GM10847 (cell line): ENCODE measurements around the gene TNFRSF19.

Experiments used
- POLR2A ChIP-seq: IDR thresholded peaks from 2 replicates; pipeline ENCODE4 v1.6.1; 2011; ENCODE audit not compliant: insufficient read length; ENCODE audit errors: extremely low read depth

TNFRSF19 gene, protein sequence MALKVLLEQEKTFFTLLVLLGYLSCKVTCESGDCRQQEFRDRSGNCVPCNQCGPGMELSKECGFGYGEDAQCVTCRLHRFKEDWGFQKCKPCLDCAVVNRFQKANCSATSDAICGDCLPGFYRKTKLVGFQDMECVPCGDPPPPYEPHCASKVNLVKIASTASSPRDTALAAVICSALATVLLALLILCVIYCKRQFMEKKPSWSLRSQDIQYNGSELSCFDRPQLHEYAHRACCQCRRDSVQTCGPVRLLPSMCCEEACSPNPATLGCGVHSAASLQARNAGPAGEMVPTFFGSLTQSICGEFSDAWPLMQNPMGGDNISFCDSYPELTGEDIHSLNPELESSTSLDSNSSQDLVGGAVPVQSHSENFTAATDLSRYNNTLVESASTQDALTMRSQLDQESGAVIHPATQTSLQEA

DNA sequence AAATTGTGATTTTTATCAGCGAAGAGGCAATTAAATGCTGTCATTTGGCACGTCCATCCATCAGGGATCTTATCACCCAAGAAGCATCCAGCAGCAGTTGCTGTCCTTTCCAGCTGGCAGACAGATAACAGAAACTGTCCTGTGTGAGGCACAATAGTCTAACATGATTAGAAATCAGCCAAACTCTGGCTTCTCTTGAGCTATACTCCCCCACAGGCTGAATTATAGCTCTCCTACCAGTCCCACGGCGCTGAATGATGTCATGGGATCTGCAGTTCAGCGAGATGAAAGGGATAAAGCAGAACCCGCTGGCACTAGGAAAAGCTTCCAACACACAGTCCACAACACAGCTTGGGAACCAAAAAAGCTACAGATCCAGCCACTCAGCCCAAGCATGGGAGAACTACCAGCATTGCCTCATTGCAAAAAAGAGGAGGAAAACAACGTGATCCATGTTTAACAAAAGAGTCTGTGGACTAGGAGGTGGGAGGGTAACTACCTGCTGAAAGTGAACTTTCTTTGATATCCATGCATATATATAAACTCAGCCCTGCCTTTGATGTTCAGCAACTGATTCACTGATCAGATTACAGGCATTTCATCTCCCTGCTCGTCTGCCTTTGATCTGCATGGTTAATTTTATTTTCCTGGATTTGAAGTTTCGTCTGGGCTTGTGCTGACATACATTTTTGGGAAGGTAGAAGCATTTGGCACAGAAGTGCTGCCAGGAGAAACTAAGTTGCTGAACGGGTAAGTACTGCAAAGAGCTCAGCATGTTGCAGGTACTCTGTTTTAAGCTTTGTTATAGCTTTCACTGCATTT is at the start of gene TNFRSF19:
Gene TNFRSF19, plus strand, starts transcription at position 314 of the 822 bp plus-strand sequence. CDS start 19,772 bp downstream, outside the sequence.
- no peak for TF ChIP-seq POLR2A

DNA sequence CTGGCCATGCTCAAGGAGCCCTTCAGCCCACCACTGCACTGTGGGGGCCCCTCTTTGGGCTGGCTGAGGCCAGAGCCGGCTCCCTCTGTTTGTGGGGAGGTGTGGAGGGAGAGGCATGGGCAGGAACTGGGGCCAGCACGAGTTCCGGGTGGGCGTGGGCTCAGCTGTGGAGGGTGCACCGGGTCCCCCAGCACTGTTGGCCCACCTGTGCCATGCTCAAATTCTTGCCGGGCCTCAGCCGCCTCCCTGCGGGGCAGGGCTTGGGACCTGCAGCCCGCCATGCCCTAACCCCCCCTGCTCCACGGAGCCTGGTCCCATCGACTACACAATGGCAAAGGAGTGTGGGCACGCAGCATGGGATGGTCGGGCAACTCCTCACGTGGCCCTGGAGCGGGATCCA is 38.8 kb upstream of the TNFRSF19 start:
- no peak for TF ChIP-seq POLR2A

DNA sequence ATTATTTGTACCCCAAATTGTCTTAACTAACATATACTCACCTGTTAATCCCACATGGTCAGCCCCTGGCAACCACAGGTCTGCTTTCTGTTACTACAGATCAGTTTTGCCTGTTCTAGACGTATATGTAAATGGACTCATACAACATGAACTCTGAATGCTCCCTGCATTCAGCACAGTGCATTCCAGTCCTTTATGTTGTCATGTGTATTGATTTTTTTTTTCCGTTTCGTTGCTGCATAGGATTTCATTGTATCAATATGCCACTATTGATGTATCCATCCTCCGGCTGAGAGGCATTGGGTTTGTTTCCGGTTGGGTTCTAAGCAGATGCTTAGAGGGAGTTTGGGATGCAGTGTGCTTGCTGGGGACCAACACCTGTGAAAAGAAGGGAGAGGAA is 36.1 kb upstream of the TNFRSF19 start:
- TF ChIP-seq POLR2A: no peak

DNA sequence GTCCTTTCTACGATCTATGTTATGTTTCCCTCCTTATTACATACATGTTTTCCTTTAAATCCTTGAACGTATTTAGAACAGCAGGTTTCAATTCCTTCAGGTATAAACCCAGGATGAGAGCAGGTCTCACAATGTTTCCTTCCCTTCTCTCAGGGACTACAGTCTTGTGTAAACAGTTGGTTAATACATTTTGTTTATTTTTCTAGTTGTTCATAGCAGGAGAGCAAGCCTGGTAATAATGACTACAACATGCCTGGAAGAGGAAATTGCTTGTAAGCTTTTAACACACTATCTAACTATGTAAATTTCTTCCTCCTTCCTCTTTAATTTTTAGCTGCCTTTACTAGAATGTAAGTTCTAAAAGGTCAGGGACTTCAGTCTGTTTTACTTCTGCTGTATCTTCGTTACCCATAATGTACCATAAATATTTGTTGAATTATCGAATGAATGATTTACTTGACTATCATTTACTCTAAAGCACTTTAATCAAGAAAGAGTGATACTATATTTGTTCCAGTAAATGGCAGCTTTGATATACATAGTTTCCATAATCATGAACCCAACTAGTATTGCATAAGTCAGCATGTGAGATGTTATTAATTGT is 28.9 kb upstream of the TNFRSF19 start:
- no peak for TF ChIP-seq POLR2A

DNA sequence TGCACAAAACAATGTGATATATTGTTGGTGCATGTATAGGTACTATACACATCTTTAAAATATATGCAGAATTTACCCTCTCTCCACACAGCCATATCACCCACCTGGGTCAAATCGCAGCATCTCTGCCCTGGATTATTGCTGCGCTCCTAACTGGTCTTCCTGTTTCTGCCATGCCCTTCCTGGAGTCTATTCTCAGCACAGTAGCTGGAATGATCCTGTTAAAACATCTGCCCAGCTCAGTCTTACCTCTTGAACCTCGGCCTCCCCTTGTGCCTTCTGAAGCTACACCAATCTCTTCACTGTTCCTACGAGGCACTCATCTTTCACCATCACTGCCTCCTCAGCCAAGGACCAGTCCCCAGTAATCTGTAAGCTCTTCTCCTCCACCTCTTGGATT is 25.5 kb upstream of the TNFRSF19 start:
- no peak for TF ChIP-seq POLR2A

DNA sequence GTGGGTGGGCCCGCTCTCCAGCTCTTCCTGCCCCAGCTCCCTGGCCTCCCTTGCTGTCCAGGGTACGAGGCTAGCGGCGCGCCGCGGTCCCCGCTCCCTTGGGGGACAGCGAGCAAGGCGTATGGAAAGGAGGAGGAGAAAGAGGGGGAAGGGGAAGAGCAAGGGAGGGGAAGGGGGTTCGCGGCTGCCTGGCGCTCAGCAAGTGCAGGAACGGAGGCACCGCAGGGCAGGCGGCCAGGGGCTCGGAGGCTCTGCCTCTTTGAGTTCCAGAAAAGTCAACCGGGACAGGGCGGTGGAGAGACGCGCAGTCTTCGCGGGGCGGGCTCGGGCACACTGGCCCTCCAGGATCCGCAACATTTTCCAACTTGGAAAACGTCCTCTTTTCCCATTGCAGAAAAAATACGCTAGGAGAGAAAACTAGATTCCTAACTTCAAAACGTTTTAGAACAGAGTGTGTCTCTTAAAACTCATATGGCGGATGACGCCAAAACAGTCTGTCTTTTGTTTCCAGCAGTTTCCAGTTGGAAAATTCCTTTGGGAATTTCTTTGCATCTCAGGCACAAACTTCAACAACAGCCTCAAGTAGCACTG is 23.1 kb upstream of the TNFRSF19 start:
- TF ChIP-seq POLR2A: no peak

DNA sequence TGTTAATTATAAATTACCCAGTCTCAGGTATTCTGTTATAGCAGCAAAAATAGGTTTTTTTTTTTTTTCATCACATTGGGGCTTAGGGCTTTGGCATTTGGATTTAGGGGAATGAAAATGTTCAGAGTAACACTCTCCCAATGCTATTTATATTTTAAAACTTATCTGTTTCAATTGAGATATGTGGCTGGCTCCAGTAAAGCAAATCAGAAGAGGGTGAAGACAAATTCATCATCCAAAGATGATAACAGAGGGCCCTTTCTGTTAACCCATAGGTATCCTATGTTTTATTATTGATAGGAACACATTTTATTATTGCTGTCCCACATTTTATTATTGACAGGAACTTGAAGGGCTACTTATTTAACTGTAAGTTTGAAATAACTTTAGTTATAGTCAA is 20.5 kb upstream of the TNFRSF19 start:
- no peak for TF ChIP-seq POLR2A

DNA sequence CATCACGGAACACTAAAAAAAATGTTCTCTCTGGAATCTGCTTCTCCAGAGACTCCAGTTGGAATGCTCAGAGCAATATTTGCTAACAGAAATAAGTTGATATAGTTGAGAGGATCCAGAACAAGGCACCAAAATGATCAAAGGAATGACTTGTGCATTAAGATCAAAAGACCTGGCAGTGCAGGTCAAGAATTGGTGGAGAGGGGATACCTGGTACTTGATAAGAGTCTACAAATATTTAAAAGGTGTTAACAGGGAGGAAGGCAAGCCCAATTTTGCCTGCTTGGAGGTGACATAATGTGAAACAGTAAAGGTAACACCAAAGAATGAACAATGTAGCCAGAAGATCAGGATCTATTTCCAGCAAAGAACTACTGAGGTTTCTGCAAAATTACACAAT is 20.0 kb upstream of the TNFRSF19 start:
- no peak for TF ChIP-seq POLR2A

DNA sequence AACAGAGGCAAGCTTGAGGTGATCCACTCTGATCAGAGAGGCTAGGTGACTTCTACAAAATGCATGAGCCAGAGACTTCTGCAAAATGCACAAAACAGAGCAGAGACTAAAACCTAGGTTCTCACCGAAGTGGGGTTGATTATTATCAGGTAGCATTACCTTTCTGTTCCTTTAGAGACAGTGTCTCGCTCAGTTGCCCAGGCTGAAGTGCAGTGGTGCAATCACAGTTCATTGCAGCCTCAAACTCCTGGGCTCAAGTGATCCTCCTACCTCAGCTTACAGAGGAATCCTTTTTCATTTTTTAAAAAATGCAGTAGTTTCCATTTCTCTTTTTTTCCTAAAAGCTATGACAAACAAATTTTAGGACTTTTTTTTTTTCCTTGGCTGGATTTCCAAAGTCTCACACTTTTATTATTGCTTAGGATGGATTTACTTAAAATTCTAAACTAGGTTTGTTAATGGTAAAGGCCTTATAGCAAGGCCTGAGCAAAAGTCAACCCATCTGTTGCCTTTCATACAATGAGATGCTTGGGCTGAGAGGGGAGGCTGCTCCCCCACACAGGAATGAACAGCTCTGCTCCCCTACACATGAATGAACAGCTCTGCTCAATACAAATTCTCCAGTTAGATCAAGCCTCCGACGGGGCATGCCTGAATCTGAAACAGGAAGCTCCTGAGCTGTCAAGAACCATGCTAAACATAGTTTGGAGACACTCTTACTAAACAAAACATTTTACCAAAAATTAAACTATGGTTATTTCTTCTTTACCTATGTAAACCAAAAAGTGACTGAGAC is 18.8 kb upstream of the TNFRSF19 start:
- TF ChIP-seq POLR2A: no peak

DNA sequence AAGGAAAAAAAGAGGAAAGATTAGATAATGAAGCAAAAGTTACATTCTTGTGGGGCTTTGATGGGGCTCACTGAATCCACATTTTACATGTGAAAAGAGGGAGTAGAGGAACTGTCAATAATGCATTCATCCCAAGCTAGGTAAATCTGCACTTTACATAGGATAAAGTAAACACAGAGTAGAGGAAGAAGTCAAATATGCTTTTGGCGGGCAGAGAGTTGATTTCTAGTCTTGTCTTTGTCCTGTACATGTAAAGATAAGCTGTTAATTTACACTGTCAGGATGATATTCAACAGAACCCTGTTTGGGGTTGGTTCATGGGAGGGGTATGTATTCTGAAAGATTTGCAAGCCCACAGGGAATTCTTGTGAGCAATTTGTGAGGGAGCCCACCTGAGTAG is 18.0 kb upstream of the TNFRSF19 start:
- no peak for TF ChIP-seq POLR2A

DNA sequence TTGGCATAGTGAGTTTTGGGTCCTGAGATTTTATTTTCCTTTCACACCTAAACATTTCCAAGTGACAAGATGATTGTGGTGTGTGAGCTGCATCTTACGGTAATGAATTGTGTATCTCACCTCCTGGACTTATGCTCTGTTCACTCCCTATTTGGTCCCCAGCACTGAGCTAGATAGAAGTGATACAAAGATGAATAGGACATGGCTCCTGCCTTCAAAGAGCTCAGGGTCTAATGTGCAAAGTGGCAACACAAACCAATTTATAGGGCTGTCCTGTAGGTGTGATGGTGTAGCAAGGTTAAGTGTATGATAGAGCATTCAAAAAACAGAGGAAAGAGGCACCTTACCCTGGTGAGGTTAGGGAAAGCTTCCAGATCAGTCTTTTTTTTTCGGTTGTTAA is 17.6 kb upstream of the TNFRSF19 start:
- no peak for TF ChIP-seq POLR2A

DNA sequence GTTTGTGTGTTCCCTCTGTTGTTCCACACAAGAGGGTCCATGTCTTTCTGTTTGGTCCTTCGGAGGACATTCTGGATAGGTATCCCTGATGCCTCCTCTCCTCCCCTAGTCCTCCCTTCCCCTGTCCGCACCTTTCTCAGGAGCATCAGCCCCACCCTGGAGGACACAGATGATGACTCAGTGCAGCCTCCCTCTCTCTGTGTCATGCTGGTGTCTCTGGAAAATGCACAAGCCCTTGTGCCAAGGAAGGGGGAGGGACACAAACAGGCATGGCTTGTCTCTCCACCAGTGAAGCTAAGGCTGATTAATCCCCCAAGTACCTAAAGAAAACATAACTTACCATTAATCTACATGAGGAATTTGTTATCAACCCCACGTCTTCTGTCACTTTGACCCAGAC is 16.2 kb upstream of the TNFRSF19 start:
- no peak for TF ChIP-seq POLR2A

DNA sequence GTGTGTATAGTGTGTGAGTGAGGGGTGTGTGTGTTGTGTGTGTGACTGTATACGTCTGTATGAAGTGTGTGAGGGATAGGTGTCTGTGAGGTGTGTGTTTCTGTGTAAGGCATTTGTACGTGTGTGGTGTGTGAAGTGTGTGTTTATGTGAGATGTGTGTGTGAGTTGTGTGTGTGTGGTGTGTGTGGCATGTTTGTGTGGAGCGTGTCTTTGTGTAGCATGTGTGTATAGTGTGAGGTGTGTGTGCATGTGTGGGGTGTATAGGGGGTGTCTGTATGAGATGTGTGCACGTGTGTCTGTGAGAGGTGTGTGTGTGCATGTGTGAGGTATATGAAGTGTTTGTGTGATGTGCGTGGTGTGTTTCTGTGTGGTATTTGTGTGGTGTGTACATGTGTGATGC is 13.2 kb upstream of the TNFRSF19 start:
- TF ChIP-seq POLR2A: no peak

DNA sequence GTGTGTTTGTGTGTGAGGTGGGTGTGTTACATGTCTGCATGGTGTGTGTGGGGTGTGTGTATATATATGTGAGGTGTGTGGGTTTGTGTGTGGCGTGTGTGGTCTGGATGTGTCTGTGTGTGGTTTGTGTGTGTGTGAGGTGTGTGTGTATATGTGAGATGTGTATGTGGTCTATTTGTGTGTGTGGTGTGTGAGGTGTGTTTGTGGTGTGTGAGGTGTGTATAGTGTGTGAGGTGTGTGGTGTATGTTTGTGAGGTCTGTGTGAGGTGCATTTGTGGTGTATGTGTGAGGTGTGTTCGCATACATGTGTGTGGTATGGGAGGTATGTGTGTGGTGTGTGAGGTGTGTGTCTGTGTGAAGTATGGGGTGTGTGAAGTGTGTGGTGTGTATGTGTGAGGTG is 12.5 kb upstream of the TNFRSF19 start:
- no peak for TF ChIP-seq POLR2A
